OCI-LY3 (cell line): ENCODE results near the gene SCN2B.

ENCODE experiments used
- H2AFZ ChIP-seq: fragments of 200-600, 300-600 bp; shearing (Covaris generic); 2 replicates; pipeline ENCODE4 v1.6.0; 2014; ENCODE audit warnings: antibody characterized with exemption, low read depth, low read length
- H3K27ac ChIP-seq: fragments of 200-600, 300-600 bp; sonication (generic); 2 replicates; pipeline ENCODE4 v1.5.1; 2014; ENCODE audit warnings: mild to moderate bottlenecking, low read length, moderate library complexity, mixed read lengths
- H3K27me3 ChIP-seq: fragments of 200-600, 300-600 bp; sonication (generic); 2 replicates; pipeline ENCODE4 v1.6.1; 2014; ENCODE audit warnings: low read depth, low read length, mixed read lengths
- H3K36me3 ChIP-seq: fragments of 200-600, 300-600 bp; sonication (generic); replicated peaks from 2 replicates; pipeline ENCODE3; 2014; ENCODE audit warnings: low read depth, low read length, mixed read lengths
- H3K4me1 ChIP-seq: fragments of 300-600, 200-600 bp; sonication (generic); 2 replicates; pipeline ENCODE4 v1.6.1; 2014; ENCODE audit warnings: low read length, mixed read lengths
- H3K4me2 ChIP-seq: fragments of 200-600, 300-600 bp; sonication (generic); 2 replicates; pipeline ENCODE4 v1.6.1; 2014; ENCODE audit warnings: low read length, mixed read lengths
- H3K4me3 ChIP-seq: fragments of 300-600, 200-600 bp; sonication (generic); 2 replicates; pipeline ENCODE4 v1.5.1; 2014; ENCODE audit warnings: antibody characterized with exemption, mild to moderate bottlenecking, low read length, moderate library complexity
- H3K79me2 ChIP-seq: fragments of 300-600, 200-600 bp; shearing (Covaris generic); 2 replicates; pipeline ENCODE4 v1.6.1; 2014; ENCODE audit warnings: mild to moderate bottlenecking, low read length, mixed read lengths
- H3K9ac ChIP-seq: fragments of 300-600, 200-600 bp; shearing (Covaris generic); 2 replicates; pipeline ENCODE4 v1.6.0; 2014; ENCODE audit warnings: mild to moderate bottlenecking, low read length, moderate library complexity
- H3K9me3 ChIP-seq: fragments of 200-600, 300-600 bp; shearing (Covaris generic); 2 replicates; pipeline ENCODE4 v1.6.1; 2014; ENCODE audit warnings: low read length, mixed read lengths; ENCODE audit not compliant: insufficient read depth
- H4K20me1 ChIP-seq: fragments of 200-600, 300-600 bp; sonication (generic); 2 replicates; pipeline ENCODE4 v1.6.1; 2016; ENCODE audit warnings: low read length, mixed read lengths; ENCODE audit not compliant: insufficient read depth
- EZH2phosphoT487 ChIP-seq: fragments of 200-600 bp; shearing (Covaris generic); IDR thresholded peaks from 2 replicates; pipeline ENCODE4 v1.6.1; 2018; ENCODE audit warnings: antibody characterized with exemption, mixed run types, low read depth
- TF ChIP-seq, protein P1 (sequence below): fragments of 200-600, 300-600 bp; sonication (generic); IDR thresholded peaks from 2 replicates; pipeline ENCODE4 v1.5.1; 2014; ENCODE audit warnings: antibody characterized with exemption, low read length, low read depth

SCN2B gene

DNA sequence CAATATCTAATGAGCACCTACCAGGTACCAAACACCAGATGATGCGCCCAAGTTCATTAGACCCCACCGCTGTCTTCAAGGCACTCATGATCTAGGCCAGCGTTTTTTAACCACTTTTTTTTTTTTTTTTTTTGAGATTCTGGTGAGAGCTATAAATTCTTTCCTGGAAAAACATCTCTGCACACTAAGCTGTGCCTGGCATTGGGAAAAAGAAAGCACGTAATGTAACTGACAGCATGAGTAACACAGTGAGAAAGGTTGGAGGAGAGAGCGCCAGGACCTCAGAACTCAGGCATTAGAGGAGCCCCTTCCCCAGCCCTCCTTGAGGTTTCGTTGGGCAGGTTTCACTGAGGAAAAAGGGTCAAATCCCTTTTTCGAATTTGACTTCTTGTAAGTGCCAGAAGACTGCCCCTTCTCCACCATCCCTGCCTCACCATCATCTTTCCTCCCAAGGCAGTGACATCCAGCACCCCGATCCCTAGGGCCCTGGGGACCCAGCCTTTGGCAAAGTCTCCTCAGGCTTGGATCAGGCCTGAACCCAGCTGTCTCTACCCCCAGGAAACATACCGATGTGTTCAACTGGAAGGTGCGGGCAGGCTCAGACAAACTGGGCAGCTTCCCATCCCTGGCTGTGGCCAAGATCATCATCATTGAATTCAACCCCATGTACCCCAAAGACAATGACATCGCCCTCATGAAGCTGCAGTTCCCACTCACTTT is 63.6 kb downstream of the SCN2B start:
- no peak overlapping the region for H3K4me2 ChIP-seq

More for the DNA sequence above, 63.6 kb downstream of the SCN2B start:
- TF ChIP-seq EZH2phosphoT487 = no peak
- TF ChIP-seq, protein P1, sequence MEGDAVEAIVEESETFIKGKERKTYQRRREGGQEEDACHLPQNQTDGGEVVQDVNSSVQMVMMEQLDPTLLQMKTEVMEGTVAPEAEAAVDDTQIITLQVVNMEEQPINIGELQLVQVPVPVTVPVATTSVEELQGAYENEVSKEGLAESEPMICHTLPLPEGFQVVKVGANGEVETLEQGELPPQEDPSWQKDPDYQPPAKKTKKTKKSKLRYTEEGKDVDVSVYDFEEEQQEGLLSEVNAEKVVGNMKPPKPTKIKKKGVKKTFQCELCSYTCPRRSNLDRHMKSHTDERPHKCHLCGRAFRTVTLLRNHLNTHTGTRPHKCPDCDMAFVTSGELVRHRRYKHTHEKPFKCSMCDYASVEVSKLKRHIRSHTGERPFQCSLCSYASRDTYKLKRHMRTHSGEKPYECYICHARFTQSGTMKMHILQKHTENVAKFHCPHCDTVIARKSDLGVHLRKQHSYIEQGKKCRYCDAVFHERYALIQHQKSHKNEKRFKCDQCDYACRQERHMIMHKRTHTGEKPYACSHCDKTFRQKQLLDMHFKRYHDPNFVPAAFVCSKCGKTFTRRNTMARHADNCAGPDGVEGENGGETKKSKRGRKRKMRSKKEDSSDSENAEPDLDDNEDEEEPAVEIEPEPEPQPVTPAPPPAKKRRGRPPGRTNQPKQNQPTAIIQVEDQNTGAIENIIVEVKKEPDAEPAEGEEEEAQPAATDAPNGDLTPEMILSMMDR = no peak
- H3K4me1 ChIP-seq = peaks cover 7% of the 10 kb centered on the region
- no peaks in the 10 kb centered on the region for H3K9me3 ChIP-seq
- H4K20me1 ChIP-seq = no peaks in the 10 kb centered on the region
- H3K79me2 ChIP-seq = no peaks in the 10 kb centered on the region
- no peak overlapping the region for H3K27ac ChIP-seq
- no peaks in the 10 kb centered on the region; the same call in 1 of the 2 replicates for H3K27me3 ChIP-seq
- no peak overlapping the region for H2AFZ ChIP-seq
- H3K9ac ChIP-seq = no peak overlapping the region
- H3K4me3 ChIP-seq = no peak overlapping the region
- H3K36me3 ChIP-seq = no peaks in the 10 kb centered on the region
